NCI-H1092 treated with DMSO at 0.1 percent for 48 hours (cell line): ENCODE data around the gene VASH2.
A peak's percentile ranks its signal among the peaks of the same experiment; 100 is the strongest.
"Not testable (repeated sequence)": the region's sequence is repeated elsewhere in the genome, so short reads cannot be mapped to it uniquely, and the experiment has no call there.

ENCODE experiments used
- DNase-seq: peaks from one replicate; lab custom pipeline; 2025; lab: John Stamatoyannopoulos, UW

VASH2 gene

DNA sequence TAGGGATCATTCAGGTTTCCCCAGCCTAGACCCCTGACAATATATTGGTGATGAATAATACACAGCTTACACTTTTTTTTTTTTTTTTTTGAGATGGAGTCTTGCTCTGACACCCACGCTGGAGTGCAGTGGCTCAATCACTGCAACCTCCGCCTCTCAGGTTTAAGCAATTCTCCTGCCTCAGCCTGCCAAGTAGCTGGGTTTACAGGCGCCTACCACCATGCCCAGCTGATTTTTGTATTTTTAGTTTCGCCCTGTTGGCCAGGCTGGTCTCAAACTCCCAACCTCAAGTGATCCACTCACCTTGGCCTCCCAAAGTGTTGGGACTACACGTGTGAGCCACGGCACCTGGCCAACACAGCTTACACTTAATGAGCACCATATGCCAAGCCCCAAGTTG is 7.2 kb downstream of the VASH2 start:
- no peak for DNase-seq

DNA sequence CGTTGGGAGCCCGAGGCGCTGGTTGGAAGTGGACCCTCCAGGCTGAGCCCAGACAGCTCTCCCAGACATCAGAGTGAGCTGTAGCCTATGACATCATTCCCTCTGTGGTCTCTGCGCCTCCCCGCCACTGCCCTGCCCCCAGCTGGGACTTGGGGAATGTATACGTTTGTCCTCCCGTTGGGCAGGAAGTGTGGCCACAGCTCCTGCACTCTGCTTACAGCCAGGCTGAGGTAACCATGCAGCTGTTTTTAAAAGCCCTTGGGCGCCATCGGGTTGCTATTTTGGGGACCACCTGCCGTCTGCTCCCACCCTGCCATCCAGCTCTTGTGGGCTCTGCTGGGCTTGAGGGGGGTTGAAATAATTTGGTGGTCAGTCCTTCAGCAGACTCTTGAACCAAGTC is 7.8 kb downstream of the VASH2 start:
- DNase-seq, result no peak

DNA sequence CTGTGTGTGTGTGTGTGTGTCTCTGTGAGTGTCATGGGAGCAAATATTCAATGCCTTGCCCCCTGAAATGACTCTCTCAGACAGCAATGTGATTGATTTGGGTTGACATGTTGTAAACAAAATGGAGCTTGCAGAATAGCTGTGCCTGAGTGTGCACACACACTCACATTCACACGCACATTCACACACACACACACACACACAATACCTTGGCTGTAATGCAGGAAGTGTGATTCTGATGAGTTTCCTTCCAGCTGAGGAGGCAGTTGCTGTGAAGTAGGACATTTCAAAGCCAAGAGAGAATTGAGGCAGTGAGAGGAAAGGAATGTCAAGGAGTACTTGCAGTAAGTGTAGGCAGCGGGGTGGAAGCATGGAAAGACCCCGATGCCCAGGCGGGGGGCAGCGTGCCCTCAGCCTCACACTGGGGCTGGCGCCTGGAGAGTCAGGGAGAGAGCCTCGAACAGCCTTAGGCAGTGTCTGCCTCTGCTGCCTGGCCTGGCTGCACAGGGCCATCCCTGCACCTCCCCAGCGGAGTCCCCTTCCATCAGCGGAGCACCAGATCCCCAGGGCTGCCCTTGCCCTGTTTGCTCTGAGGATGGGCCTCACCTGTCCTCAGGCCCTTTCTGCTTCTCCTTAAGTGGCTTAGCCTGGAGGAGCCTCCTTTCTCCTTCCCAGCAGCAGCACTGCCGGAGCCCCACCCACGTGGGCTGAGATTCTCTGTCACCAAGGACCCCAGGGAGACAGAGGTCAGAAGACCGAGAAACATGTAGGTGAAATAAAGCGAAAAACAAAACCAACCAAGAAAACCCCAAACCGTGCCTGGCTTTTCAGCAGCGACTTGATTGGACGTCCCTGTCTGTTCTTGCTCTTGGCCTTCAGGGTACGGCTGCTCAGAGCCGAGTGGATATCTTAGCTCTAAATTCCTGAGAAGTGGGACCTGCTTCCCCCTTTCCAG is 9.2 kb downstream of the VASH2 start:
- DNase-seq, result no peak

DNA sequence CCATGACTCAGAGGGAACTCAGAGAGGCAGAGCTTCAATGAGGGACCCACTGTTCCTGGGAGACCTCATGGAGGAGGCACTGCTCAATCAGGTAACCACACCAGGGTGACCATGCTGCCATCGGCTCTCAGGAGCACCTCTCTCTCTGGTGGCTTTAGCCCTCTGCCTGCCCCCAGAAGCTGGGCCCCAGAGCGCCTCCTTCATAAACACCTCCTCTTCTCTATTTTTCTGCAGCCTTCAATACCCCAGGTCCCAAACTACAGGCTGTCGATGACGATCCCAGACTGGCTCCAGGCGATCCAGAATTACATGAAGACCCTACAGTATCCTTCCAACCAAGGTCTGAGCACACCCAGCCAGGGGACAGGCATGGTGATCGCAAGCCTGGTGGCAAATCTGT is 10.6 kb downstream of the VASH2 start:
- no peak for DNase-seq

DNA sequence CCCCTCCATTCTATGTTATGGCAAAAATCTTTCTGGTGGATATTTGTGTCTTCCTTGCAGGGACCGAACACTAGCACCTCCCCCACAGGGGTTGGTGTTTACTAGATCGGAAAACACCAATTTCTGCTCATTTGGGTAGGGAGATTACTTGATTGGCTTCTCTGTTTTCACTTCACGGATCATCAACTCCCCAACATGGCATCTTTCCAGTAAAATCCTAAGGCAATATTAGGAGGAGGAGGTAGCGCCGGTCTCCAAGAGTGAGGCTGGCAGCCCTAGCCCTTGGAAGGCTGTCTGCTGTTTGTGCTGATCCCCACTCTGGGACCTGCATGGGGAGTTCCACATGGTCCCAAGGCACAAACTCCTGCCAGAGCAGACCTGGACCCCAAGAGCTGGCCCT is 12.2 kb downstream of the VASH2 start:
- DNase-seq, result peak; percentile 55

DNA sequence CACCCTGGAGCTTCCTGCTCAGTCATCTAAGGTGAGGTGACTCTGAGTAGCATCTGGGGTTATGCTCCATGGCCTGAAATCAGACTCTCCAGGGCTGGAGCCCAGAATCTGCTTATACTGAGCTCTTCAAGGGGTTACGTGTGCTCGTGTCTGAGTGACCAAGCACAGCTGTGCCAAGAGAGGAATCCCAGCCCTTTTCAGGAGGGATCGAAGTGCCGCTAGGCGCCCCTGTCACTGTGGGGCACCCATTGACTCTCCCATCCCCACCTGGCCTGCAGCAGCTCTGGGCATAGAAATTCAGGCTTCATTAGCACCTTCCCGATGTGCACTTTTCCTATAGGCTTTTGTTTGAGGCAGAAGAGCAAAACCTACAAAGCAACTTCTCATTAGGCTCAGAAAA is 13.8 kb downstream of the VASH2 start:
- DNase-seq, result peak; percentile 40

DNA sequence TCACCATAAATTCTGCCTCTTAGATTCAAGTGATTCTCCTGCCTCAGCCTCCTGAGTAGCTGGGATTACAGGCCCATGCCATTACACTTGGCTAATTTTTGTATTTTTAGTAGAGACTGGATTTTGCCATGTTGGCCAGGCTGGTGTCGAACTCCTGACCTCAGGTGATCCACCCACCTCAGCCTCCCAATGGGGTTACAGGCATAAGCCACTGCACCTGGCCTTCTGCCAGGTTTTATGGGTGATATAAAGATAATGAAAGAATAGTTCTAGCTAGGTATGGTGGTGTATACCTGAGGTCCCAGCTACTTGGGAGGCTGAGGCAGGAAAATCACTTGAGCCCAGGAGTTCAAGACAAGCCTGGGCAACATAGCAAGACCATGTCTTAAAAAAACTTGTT is 14.7 kb downstream of the VASH2 start:
- not testable (repeated sequence) for DNase-seq

DNA sequence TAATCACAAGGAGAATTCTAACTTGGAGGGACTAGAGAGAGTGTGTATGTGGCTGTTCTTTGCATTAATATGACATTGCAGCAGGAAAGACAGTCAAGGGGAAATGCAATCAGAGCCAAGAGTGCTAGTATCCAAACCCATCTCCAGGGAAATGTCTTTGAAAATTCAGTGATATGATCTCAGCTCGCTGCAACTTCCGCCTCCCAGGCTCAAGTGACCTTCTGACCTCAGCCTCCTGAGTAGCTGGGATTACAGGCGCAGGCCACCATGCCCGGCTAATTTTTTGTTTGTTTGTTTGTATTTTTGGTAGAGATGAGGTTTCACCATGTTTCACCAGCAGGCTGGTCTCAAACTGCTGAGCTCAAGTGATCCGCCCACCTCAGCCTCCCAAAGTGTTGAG is 16.3 kb downstream of the VASH2 start:
- DNase-seq, result no peak

DNA sequence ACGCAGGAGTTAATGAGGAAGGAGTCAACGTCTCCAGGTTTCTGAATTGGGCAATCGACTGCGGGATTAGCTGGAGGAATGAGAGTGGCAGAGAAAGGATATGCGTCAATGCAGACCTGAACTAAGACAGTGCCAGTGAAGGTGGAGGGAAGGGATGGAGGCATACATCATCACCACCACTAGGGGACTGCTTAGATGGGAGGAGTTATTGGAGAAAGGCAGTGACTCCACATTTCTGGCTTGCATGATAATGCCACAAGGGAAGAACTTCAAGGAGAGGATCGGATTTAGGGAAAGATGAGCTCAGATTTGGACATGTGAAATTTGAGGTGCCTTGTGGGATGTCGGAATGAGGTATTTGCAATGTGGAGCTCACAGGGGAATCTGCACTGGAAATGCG is 17.5 kb downstream of the VASH2 start:
- peak; percentile 37 for DNase-seq

DNA sequence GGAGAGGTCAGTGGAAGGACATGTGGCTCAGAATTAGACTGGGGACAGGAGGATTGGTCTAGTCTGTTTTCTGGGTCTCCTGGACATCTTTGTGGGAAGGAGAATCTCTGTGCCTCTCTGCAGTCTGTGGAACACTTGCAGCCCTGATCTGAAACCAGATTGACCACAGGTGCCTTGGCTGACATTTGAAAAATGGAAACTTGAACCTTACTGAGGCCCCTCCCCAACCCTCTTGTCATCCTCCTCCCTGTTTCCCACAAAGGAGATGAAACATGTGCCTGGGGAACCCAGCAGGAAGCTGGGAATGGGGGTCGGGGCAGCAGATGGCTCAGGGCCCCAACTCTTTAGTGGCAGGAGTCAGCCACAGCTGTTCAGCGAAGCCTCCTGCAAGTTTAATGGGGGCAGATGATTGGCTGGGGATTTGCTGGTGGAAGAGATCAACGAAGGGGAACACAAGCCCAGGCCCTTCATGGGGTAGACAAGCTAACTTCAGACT is 18.1 kb downstream of the VASH2 start:
- no peak for DNase-seq

DNA sequence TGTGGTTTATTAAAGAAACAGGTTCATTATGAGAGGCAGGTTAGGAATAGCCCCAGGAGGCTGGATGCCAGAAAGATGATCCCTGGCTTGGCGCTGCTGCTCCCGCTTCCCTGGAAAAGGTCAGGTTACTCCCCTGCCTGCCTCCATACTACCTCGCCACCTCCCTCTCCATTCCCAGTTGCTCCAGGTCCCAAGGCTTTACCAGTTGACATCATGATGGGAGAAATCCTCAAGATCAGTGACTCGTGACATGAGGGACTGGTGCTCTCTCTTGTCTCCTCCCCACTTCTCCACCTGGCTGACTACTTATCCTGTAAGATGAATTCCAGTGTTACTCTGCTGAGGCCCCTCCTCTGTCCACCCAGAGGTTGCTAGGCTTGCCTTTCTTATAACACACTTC is 19.7 kb downstream of the VASH2 start:
- DNase-seq, result no peak

DNA sequence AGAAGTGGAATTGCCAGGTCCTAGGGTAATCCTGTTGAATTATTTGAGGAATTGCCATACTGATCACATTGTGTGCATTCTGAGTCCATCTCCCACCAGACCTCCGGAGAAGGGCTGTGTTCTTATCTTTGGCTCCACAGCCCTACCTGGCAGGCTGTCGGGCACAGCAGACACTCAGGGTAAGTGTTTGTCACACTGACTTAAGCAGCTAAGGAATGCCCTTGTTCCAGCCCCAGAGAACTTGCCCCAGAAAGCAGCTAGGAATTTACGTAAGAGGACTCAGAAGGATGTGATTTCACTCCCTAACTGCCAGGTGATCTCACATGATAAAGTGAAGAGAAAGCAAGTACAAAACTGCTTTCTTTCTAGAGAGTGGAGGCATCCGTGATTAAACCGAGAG is 21.0 kb downstream of the VASH2 start:
- no peak for DNase-seq

DNA sequence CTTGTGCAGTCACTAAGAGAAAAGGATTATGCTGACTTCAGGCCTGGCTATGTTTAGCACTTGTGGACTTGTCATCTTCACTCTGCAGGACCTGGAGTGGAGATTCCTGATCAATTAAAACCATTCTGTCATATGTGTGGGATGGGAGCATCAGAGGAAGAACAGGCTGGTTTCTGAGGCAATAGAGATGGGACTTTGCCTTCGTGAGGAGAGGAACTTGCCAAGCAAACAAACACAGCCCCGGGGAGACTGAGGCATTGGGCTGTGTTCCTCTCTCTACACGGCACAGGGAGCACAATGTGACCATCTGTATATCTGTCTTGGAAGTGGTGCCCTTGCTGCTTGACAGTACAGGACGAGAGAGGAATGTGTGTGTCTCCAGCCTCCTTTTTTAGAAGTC is 23.1 kb downstream of the VASH2 start:
- no peak for DNase-seq

DNA sequence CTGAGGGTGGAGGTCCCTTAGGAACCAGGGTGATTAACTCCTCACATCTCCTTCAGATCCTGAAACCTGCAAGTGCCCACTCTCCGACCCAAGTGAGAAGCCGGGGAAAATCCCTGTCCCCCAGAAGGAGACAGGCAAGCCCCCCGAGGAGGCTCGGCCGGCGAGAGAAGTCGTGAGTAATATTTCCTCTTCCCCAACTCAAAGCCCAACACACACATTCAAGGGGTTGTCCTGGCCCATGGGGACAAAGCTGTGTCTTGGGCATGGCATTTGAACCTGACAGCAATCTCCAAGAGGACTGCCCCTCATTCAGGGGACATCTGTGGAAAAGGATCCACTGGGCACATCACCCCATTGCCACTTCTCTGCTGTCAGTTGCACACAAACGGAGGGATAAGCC is 23.6 kb downstream of the VASH2 start:
- DNase-seq, result no peak

DNA sequence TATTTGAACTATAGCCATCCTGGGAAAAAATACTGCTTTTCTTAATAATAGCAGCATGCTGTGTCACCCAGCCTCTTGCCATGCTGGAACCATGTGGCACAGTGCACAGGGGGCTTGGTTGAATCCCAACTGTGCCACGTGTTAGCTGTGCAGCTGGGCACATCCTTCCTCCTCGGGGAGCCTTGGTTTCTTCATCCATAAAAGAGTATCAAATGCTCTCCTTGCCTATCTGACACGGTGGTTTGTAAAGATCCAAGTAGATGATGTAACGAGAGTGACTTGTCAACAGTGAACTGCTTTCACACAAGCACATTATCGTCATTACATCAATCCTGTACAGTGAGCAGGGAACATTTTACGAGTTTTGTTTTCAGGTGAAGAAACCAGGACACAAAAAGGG is 24.4 kb downstream of the VASH2 start:
- DNase-seq, result no peak

DNA sequence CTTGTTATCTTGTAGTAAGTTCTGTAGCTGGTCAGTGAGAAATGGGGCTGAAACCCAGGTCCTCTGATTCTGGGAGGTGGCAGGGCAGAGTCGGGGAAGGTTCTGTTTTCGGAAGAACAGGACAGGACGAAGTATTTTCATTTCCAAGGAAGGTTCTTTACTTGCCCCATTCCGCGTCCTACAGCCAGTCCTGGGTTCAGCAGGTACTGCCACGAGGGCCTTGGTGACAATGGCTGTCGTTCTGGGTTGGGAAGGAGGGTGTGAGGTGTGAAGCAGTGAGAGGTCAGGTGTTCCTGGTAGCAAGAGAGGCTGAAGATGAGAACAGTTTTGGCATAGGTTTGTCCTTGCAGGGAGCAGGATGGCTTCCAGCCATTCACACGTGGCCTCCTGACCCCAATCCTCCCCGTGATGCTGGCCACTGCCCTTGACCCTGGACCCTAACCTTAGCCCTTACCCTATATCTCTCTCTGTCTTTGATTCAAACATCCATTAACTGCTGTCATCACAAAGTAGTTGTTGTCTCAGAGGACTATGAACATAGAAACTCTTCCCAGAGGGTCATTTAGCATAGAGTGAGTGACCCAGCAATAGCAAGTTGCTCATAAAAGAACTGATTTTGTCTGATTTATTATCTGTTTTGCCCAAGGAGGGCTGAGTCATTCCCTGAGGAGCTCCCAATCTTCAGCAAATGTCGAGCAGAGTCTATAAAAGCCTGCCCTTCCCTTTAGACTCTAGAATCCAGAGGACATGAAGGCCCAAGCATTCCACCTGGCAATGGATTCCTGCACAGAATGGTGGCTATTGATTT is 25.0 kb downstream of the VASH2 start:
- DNase-seq, result no peak

DNA sequence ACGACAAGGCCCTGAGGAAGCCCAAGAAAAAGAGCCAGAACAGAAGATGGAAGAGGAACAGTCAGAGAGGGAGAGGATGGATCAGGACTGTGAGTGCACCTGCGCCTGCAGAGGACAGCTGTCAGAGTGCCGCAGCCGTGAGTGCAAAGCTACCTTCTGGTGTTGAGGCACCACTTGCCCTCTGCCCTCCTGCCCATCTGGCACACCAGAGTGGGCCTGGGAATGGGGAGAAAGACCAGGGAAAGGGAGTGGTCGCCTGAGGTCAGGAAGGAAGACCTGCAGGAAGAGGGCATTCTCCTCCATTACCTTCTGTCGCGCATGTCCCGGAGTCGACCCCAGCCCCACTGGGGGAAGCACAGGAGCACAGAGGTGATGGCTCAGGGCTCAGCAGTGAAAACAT is 26.2 kb downstream of the VASH2 start:
- DNase-seq, result no peak

DNA sequence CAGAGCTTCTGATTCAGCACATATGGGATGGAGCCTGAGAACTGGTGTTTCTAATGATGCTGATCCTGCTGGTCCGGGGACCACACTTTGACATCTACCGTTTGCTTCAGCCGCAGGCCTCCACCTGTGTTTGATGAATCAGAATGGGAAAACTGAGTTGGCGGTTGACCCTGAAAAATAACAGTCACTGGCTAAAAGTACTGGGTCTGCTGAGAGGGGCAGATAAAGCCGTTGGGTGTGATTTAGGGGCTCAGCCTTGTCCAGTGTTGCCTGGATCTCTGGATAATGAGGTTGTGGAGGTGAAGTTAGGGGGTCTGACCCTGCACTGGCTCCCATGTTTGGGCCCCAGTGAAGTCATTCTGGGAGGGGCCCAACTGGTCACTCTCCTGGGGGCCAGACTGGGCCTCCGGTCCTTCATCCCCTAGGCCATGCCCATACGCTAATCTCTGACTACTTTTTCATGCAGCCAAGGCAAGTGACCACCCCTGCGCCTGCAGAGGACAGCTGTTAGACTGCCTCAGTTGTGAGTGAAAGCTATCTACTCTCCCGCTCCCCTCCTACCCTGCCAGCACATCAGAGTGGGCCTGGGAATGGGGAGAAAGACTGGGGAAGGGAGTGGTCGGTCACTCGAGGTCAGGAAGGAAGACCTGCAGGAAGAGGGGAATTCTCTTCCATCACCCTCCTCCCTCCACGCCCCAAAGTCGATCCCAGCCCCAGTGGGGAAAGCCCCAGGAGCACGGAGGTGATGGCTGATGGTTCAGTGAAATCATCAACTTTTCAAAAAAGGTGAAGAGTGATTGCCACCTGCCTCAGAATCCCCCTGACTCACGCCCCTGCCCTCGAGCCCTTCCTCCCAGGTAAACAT is 27.7 kb downstream of the VASH2 start:
- DNase-seq, result no peak

DNA sequence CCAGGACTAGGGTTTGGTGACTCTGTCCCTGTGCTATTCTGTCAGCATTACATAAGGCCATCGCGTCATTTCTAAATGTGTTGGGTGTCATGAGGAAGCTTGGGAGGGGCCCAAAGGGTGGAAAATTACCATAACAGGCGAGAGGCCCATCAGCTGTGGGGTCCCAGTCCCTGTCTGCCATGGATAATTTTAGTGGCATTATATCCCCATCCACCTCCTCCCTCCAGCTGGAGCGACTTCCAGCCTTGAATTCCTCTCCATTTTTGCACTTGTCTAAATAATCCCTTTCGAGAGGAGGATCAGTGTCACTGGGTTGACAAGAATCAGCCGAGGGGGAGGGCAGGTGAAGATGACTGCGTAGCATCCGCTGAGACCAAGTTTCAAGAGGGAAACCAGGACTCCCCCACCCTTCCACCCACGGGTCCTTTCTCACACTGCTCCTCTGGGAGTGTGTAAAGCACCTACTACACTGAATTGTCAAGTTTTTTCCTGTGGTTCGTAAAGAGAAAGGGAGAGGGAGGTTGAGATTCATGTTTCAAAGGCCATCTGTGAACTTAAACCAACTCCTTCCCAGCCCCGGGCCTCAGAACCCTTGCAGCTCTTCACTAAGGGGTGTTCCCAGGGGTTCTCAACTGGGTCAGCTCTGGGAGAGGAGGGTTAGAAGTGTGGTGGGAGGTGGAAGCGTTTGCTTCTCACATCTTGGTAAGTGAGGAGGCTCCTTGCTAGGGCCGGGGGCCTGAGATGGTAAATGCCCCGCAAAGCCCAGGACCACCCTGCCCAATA is 29.2 kb downstream of the VASH2 start:
- DNase-seq, result no peak

DNA sequence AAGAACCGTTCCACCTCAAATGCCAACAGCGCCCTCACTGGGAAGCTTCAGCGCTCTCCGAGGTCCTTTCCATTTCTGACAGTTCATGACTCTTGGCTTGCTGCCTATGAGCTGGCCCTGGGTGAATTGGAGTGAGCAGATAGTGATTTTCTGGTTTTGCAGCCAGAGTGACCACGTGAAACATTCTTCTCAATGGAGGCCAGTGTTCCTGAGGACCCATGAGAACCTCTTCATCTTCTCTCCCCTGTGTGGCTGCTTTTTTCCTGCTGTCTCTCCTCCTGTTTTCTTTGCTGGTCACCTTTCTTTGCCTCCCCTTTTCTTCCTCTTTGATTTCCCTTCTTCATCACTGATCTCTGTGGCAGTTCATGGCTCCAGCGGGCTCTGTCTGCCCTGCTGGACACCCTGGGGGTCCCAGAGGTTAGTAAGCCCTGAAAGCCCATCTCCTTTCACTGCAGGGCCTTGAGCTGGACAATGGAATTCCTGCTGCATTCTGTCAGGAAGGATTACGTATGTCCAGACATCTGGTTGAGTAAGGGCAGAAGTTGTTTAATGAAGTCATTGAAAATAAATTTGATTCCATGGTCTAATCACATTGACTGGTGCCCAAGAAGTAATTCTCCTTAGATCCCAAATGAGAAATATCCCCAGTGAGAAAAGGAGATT is 29.9 kb downstream of the VASH2 start:
- no peak for DNase-seq

DNA sequence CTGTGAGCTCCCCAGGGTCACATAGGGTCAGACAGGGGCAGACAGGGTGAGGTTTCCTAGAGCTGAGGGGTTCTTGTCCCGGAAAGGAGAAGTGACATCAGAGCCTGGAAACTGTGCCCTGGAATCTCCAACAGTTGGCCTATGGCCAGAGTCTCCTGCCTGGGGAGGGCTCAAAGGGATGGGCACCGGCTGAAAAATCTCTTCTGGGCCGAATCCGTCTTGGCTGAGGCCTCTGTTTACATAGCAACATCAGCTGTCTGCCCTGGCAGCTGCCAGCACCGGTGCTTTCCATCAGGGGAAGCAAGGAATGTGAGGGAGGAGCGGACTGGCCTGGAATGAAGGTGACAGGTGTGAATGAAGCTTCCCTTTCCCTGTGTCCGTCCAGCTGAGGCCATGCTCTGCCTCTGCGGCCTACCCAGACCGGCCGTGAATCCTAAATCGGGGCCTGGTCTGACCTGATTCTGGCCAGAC is 30.7 kb downstream of the VASH2 start:
- peak; percentile 67 for DNase-seq
